Right lobe of liver (tissue), 4 donors: ENCODE data around the gene CELA3B.

Experiments
- CTCF ChIP-seq, 4 donors: fragments of 200-600 bp in 3 of 4; fragments of 450-650 bp in 1 of 4; IDR thresholded peaks; one replicate each; pipeline versions ENCODE4 v1.5.1 to v1.8.0; 2016 to 2022; ENCODE audit warnings: antibody characterized with exemption in 4 of 4, mild to moderate bottlenecking in 2 of 4
- POLR2A ChIP-seq: fragments of 450-650 bp; IDR thresholded peaks from one replicate; pipeline ENCODE4 v1.6.1; 2017; ENCODE audit warnings: antibody characterized with exemption, mild to moderate bottlenecking
- donor health status: DM: no; HTN: no; CAD: no.
- donor health status: DM: no; HTN: no; CAD: no.
- donor health status: DM: no; HTN: yes; CAD: no.

- TF ChIP-seq CTCF (IDR thresholded peaks at IDR 0.05) = no peak
- TF ChIP-seq POLR2A = no peak
These were observed 15.5 kb upstream of the CELA3B start for GRCh38 chr1:21961337-21961736.
